RWPE2 (cell line): ENCODE data around the gene EIF4E1B.

Experiments used
- ATAC-seq: fragments of 200-7000 bp; cut with Tn5 transposase; 3 replicates; pipeline ENCODE4 v1.9.1; 2021; ENCODE audit warnings: low read depth
- DNase-seq: peaks from one replicate; pipeline ENCODE4 v3.0.0-alpha.2; 2020; ENCODE audit warnings: low spot score
- H3K27ac ChIP-seq: fragments of 450-650 bp; 2 replicates; pipeline ENCODE4 v1.5.1; 2017; ENCODE audit warnings: mild to moderate bottlenecking; ENCODE audit not compliant: poor library complexity, severe bottlenecking
- H3K27me3 ChIP-seq: fragments of 250-450 bp; sonication (Bioruptor Pico); 2 replicates; pipeline ENCODE4 v1.5.1; 2021; ENCODE audit warnings: mild to moderate bottlenecking, moderate library complexity; ENCODE audit not compliant: insufficient read depth, poor library complexity, severe bottlenecking
- H3K36me3 ChIP-seq: fragments of 250-450 bp; sonication (Bioruptor Pico); 2 replicates; pipeline ENCODE4 v1.5.1; 2020; ENCODE audit warnings: low read depth, mild to moderate bottlenecking, moderate library complexity
- H3K4me1 ChIP-seq: fragments of 250-450 bp; sonication (Bioruptor Pico); 2 replicates; pipeline ENCODE4 v1.5.1; 2021; ENCODE audit warnings: mild to moderate bottlenecking, moderate library complexity; ENCODE audit not compliant: insufficient read depth, poor library complexity, severe bottlenecking
- H3K4me3 ChIP-seq: fragments of 250-450 bp; sonication (Bioruptor Pico); 2 replicates; pipeline ENCODE4 v1.5.1; 2021; ENCODE audit warnings: mild to moderate bottlenecking, moderate library complexity; ENCODE audit not compliant: severe bottlenecking
- H3K9me3 ChIP-seq: fragments of 250-450 bp; sonication (Bioruptor Pico); 2 replicates; pipeline ENCODE4 v1.5.1; 2021; ENCODE audit warnings: mild to moderate bottlenecking, moderate library complexity; ENCODE audit not compliant: severe bottlenecking
- CTCF ChIP-seq: fragments of 450-650 bp; IDR thresholded peaks from one replicate; pipeline ENCODE4 v1.5.1; 2017; ENCODE audit warnings: mild to moderate bottlenecking, moderate library complexity; ENCODE audit not compliant: poor library complexity, severe bottlenecking

EIF4E1B gene

GRCh38 chr5:176677209-176677939 is 46.9 kb downstream of the EIF4E1B start:
- H3K27ac ChIP-seq, result no peak overlapping the region
- no peak for DNase-seq
- H3K4me3 ChIP-seq, result no peak overlapping the region
- TF ChIP-seq CTCF, result no peak
- no peaks in the 10 kb centered on the region for H3K9me3 ChIP-seq
- peaks cover 39% of the 10 kb centered on the region for H3K27me3 ChIP-seq
- H3K4me1 ChIP-seq, result no peaks in the 10 kb centered on the region
- no peak for ATAC-seq
- H3K36me3 ChIP-seq, result no peaks in the 10 kb centered on the region

- no peak for TF ChIP-seq CTCF
- Histone ChIP-seq H3K4me1 (no peaks in the 10 kb centered on the region), H3K27me3 (peaks cover 50% of the 10 kb centered on the region), H3K4me3 (no peak overlapping the region), H3K36me3 (no peaks in the 10 kb centered on the region), H3K27ac (no peak overlapping the region), H3K9me3 (no peaks in the 10 kb centered on the region)
- DNase-seq (no peak), ATAC-seq (no peak)
These were observed 48.1 kb downstream of the EIF4E1B start for GRCh38 chr5:176678584-176678983.

- no peak for TF ChIP-seq CTCF
- ATAC-seq, result no peak
- H3K36me3 ChIP-seq, result no peaks in the 10 kb centered on the region
- H3K27me3 ChIP-seq, result peaks cover 61% of the 10 kb centered on the region
- no peak overlapping the region for H3K4me3 ChIP-seq
- H3K4me1 ChIP-seq, result no peaks in the 10 kb centered on the region
- DNase-seq, result no peak
- H3K9me3 ChIP-seq, result no peaks in the 10 kb centered on the region
- H3K27ac ChIP-seq, result no peak overlapping the region
These were observed 49.1 kb downstream of the EIF4E1B start for GRCh38 chr5:176679365-176680225.

- Histone ChIP-seq H3K4me1 (no peaks in the 10 kb centered on the region), H3K27me3 (peaks cover 64% of the 10 kb centered on the region), H3K4me3 (no peak overlapping the region), H3K9me3 (no peaks in the 10 kb centered on the region), H3K36me3 (no peaks in the 10 kb centered on the region), H3K27ac (no peak overlapping the region)
- no peak for ATAC-seq
- no peak for TF ChIP-seq CTCF
- no peak for DNase-seq
These were observed 49.7 kb downstream of the EIF4E1B start for GRCh38 chr5:176680226-176680563.
